HepG2 (cell line): ENCODE results near the gene CDK5RAP2. TPM values are rescaled to one million over a fixed set of nuclear protein-coding genes. Genes with fewer than 3 reads are reported as not detected.

Experiments
- AFF4 ChIP-seq: sonication (generic); formaldehyde crosslinking; IDR thresholded peaks from 2 replicates; pipeline ENCODE4 v1.4.0; 2020; ENCODE audit warnings: missing genetic modification reagents
- HDAC6 ChIP-seq: fragments of 200-600 bp; sonication (generic); IDR thresholded peaks from 2 replicates; pipeline ENCODE4 v1.7.0; 2017; ENCODE audit warnings: mild to moderate bottlenecking, antibody characterized with exemption, low read length, low read depth
- LBX2 ChIP-seq: sonication (generic); formaldehyde crosslinking; IDR thresholded peaks from 2 replicates; pipeline ENCODE4 v1.5.0; 2020; ENCODE audit warnings: missing genetic modification reagents, mild to moderate bottlenecking, borderline replicate concordance
- MTF1 ChIP-seq: sonication (generic); formaldehyde crosslinking; IDR thresholded peaks from 2 replicates; pipeline ENCODE4 v1.5.0; 2020; ENCODE audit warnings: missing genetic modification reagents
- NFAT5 ChIP-seq: sonication (generic); formaldehyde crosslinking; IDR thresholded peaks from 2 replicates; pipeline ENCODE4 v1.4.0; 2020; ENCODE audit warnings: missing genetic modification reagents
- ZNF841 ChIP-seq: sonication (generic); formaldehyde crosslinking; IDR thresholded peaks from 2 replicates; pipeline ENCODE4 v1.8.1; 2023; ENCODE audit warnings: missing genetic modification reagents, borderline replicate concordance
- ZNF883 ChIP-seq: sonication (generic); formaldehyde crosslinking; IDR thresholded peaks from 2 replicates; pipeline ENCODE4 v1.5.1; 2020; ENCODE audit warnings: mild to moderate bottlenecking, missing genetic modification reagents; ENCODE audit errors: not compliant biosample characterization
- polyA plus RNA-seq, 8 experiments: library from polyadenylated mRNA; depleted of rRNA in 3 of 8; stranded (reverse) in 7 of 8; unstranded in 1 of 8; fragments of >200 nt; fragmentation: Illumina TruSeq in 4 of 8; extraction: Trizol in 4 of 8; gene quantifications; 2 replicates each; pipeline versions ENCODE4 v1.2.1 to v1.2.3, GENCODE V29; 2011 to 2016; ENCODE audit warnings: low read depth in 4 of 8, missing spikeins in 1 of 8, mixed read lengths in 1 of 8; ENCODE audit not compliant: insufficient read depth in 1 of 8
- total RNA-seq, 5 experiments: library from RNA; depleted of rRNA; stranded (reverse); fragments of >200 nt; fragmentation: Illumina TruSeq; extraction: Trizol; gene quantifications; 2 replicates each; pipeline ENCODE4 v1.2.3, GENCODE V29; 2016; ENCODE audit warnings: low read depth in 1 of 5
- TF ChIP-seq, protein P1 (sequence below): IDR thresholded peaks from 2 replicates; pipeline ENCODE4 v1.6.1; 2016; ENCODE audit warnings: low read depth, missing genetic modification reagents, missing compliant biosample characterization

Gene CDK5RAP2
- total and polyA plus RNA-seq, 2 of the 13 experiments (the other 11 are each of a cell fraction or from before 2014, with no cell fraction given), result 31.8 to 42.2 TPM

DNA sequence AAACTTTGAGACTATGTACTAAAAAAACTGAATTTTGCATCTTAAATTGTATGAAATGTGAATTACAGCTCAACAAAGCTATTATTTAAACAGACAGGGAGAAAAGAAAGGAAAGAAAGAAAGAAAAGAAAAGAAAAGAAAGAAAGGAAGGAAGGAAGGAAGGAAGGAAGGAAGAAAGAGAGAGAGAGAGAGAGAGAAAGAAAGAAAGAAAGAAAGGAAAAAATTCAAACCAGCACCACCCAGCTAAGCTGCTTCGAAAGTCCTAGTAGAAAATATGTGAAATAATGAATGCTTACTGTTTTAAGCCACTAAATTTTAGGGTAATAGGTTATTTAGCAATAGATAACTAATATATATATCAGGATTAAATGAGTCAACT lies 31.7 kb upstream of the CDK5RAP2 start (continued):
- TF ChIP-seq AFF4 (CRISPR knock-in tag) (no peak), HDAC6 (no peak), NFAT5 (CRISPR knock-in tag) (no peak), MTF1 (CRISPR knock-in tag) (no peak), ZNF883 (CRISPR knock-in tag) (no peak), LBX2 (no peak), ZNF841 (CRISPR knock-in tag) (no peak)
- TF ChIP-seq, protein P1, sequence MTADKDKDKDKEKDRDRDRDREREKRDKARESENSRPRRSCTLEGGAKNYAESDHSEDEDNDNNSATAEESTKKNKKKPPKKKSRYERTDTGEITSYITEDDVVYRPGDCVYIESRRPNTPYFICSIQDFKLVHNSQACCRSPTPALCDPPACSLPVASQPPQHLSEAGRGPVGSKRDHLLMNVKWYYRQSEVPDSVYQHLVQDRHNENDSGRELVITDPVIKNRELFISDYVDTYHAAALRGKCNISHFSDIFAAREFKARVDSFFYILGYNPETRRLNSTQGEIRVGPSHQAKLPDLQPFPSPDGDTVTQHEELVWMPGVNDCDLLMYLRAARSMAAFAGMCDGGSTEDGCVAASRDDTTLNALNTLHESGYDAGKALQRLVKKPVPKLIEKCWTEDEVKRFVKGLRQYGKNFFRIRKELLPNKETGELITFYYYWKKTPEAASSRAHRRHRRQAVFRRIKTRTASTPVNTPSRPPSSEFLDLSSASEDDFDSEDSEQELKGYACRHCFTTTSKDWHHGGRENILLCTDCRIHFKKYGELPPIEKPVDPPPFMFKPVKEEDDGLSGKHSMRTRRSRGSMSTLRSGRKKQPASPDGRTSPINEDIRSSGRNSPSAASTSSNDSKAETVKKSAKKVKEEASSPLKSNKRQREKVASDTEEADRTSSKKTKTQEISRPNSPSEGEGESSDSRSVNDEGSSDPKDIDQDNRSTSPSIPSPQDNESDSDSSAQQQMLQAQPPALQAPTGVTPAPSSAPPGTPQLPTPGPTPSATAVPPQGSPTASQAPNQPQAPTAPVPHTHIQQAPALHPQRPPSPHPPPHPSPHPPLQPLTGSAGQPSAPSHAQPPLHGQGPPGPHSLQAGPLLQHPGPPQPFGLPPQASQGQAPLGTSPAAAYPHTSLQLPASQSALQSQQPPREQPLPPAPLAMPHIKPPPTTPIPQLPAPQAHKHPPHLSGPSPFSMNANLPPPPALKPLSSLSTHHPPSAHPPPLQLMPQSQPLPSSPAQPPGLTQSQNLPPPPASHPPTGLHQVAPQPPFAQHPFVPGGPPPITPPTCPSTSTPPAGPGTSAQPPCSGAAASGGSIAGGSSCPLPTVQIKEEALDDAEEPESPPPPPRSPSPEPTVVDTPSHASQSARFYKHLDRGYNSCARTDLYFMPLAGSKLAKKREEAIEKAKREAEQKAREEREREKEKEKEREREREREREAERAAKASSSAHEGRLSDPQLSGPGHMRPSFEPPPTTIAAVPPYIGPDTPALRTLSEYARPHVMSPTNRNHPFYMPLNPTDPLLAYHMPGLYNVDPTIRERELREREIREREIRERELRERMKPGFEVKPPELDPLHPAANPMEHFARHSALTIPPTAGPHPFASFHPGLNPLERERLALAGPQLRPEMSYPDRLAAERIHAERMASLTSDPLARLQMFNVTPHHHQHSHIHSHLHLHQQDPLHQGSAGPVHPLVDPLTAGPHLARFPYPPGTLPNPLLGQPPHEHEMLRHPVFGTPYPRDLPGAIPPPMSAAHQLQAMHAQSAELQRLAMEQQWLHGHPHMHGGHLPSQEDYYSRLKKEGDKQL (CRISPR knock-in tag), result no peak
